WTC11 (cell line): Measurements from ENCODE around the gene PTPRJ. TPM values are rescaled to one million over a fixed set of nuclear protein-coding genes. Genes with fewer than 3 reads are reported as not detected.

Experiments
- ATAC-seq: fragments of 200-7000 bp; cut with Tn5 transposase; 2 replicates; pipeline ENCODE4 v1.10.0; 2021; ENCODE audit warnings: mild to moderate bottlenecking, moderate library complexity
- CTCF ChIA-PET: fragments of 300-600 bp; sonication (Branson Sonifier 250); formaldehyde crosslinking; loops from one replicate; lab custom pipeline; 2021; ENCODE audit warnings: antibody characterized with exemption; lab: Charles Lee
- POLR2A ChIA-PET: fragments of 350-600 bp; sonication (Branson Sonifier 250); formaldehyde crosslinking; loops from one replicate; lab custom pipeline; 2021; ENCODE audit warnings: antibody characterized with exemption; lab: Charles Lee
- DNase-seq: peaks from one replicate; pipeline ENCODE4 v3.0.0; 2021; ENCODE audit warnings: low spot score
- H3K27ac Mint-ChIP-seq: 2 replicates; pipeline ENCODE4 v1.8.0; 2021; ENCODE audit warnings: mixed read lengths
- H3K27me3 Mint-ChIP-seq: 2 replicates; pipeline ENCODE4 v1.8.0; 2021; ENCODE audit warnings: low read depth, mild to moderate bottlenecking, moderate library complexity, mixed read lengths
- H3K36me3 Mint-ChIP-seq: 2 replicates; pipeline ENCODE4 v1.8.0; 2021; ENCODE audit warnings: mixed read lengths
- H3K4me1 Mint-ChIP-seq: 2 replicates; pipeline ENCODE4 v1.8.0; 2022; ENCODE audit warnings: mixed read lengths
- H3K4me3 Mint-ChIP-seq: 2 replicates; pipeline ENCODE4 v1.8.0; 2021; ENCODE audit warnings: mild to moderate bottlenecking, moderate library complexity, mixed read lengths
- H3K9me3 Mint-ChIP-seq: 2 replicates; pipeline ENCODE4 v1.8.0; 2021; ENCODE audit warnings: mixed read lengths
- FOXK1 ChIP-seq: sonication (generic); formaldehyde crosslinking; IDR thresholded peaks from 2 replicates; pipeline ENCODE4 v1.8.0; 2022; ENCODE audit warnings: mild to moderate bottlenecking, moderate library complexity, missing genetic modification reagents
- FOXP1 ChIP-seq: sonication (generic); formaldehyde crosslinking; IDR thresholded peaks from 2 replicates; pipeline ENCODE4 v1.8.0; 2022; ENCODE audit warnings: missing genetic modification reagents, mild to moderate bottlenecking, moderate library complexity, borderline replicate concordance
- GABPB1 ChIP-seq: sonication (generic); formaldehyde crosslinking; IDR thresholded peaks from 2 replicates; pipeline ENCODE4 v1.8.1; 2023; ENCODE audit warnings: mild to moderate bottlenecking, missing genetic modification reagents
- PRDM15 ChIP-seq: sonication (generic); formaldehyde crosslinking; IDR thresholded peaks from 2 replicates; pipeline ENCODE4 v1.8.0; 2022; ENCODE audit warnings: missing genetic modification reagents
- RELA ChIP-seq: sonication (generic); formaldehyde crosslinking; IDR thresholded peaks from 2 replicates; pipeline ENCODE4 v1.8.1; 2022; ENCODE audit warnings: missing genetic modification reagents, mild to moderate bottlenecking, borderline replicate concordance
- RORB ChIP-seq: fragments of 250-450 bp; sonication (Bioruptor Pico); IDR thresholded peaks from 2 replicates; pipeline ENCODE4 v1.9.0; 2021; ENCODE audit warnings: mild to moderate bottlenecking
- ZSCAN18 ChIP-seq: fragments of 250-450 bp; sonication (Bioruptor Pico); IDR thresholded peaks from 2 replicates; pipeline ENCODE4 v2.1.2; 2022; ENCODE audit warnings: mild to moderate bottlenecking, moderate library complexity
- total RNA-seq: library from RNA; stranded (reverse); gene quantifications from 3 replicates; pipeline ENCODE4 v1.2.3, GENCODE V29; 2021
- TF ChIP-seq, protein P1 (sequence below): sonication (generic); formaldehyde crosslinking; IDR thresholded peaks from 2 replicates; pipeline ENCODE4 v1.8.1; 2023; ENCODE audit warnings: mild to moderate bottlenecking, missing genetic modification reagents

Gene PTPRJ
- total RNA-seq, 1 experiment from 2014 or later = 19.5 TPM

DNA sequence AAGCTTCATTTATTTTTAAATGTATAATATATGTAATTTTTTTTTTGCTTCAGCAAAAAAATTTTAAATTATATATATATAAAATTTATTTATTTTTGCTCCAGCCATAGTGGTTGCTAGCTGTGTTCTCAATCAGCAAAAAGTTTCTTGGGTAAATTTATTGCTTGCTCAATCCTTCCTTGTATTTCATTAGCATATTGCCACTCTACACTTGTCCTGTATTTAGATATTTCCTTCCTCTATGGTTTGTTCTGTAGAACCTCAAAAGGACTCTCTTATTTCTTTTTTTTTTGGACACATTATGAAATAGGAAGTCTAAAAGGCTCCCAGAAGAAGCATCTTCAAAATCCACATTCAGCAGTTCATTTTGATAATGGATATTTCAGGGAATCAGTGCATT is 2.3 kb downstream of the PTPRJ start:
- H3K4me3 Mint-ChIP-seq = peak overlapping the region; percentile 37; the same call in 1 of the 2 replicates
- DNase-seq (no peak), ATAC-seq (no peak)
- H3K27me3 Mint-ChIP-seq = peaks cover 8% of the 10 kb centered on the region
- no peaks in the 10 kb centered on the region for H3K9me3 Mint-ChIP-seq
- POLR2A ChIA-PET = interaction anchor here (0.7 kb wide), 1 partner anchor 28 kb away, joined by 4 read pairs; no protein-coding TSS in a partner anchor
- CTCF ChIA-PET = interaction anchor here (1.2 kb wide), 1 partner anchor 12 kb away, joined by 3 read pairs; no protein-coding TSS in a partner anchor
- H3K36me3 Mint-ChIP-seq = no peaks in the 10 kb centered on the region; the same call in 1 of the 2 replicates
- peaks cover 36% of the 10 kb centered on the region for H3K4me1 Mint-ChIP-seq
- TF ChIP-seq RORB (CRISPR knock-in tag) (no peak), PRDM15 (no peak), ZSCAN18 (CRISPR knock-in tag) (no peak), FOXP1 (CRISPR knock-in tag) (no peak), FOXK1 (CRISPR knock-in tag) (no peak)
- TF ChIP-seq, protein P1, sequence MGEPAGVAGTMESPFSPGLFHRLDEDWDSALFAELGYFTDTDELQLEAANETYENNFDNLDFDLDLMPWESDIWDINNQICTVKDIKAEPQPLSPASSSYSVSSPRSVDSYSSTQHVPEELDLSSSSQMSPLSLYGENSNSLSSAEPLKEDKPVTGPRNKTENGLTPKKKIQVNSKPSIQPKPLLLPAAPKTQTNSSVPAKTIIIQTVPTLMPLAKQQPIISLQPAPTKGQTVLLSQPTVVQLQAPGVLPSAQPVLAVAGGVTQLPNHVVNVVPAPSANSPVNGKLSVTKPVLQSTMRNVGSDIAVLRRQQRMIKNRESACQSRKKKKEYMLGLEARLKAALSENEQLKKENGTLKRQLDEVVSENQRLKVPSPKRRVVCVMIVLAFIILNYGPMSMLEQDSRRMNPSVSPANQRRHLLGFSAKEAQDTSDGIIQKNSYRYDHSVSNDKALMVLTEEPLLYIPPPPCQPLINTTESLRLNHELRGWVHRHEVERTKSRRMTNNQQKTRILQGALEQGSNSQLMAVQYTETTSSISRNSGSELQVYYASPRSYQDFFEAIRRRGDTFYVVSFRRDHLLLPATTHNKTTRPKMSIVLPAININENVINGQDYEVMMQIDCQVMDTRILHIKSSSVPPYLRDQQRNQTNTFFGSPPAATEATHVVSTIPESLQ (CRISPR knock-in tag) = no peak
- H3K27ac Mint-ChIP-seq = no peak overlapping the region

DNA sequence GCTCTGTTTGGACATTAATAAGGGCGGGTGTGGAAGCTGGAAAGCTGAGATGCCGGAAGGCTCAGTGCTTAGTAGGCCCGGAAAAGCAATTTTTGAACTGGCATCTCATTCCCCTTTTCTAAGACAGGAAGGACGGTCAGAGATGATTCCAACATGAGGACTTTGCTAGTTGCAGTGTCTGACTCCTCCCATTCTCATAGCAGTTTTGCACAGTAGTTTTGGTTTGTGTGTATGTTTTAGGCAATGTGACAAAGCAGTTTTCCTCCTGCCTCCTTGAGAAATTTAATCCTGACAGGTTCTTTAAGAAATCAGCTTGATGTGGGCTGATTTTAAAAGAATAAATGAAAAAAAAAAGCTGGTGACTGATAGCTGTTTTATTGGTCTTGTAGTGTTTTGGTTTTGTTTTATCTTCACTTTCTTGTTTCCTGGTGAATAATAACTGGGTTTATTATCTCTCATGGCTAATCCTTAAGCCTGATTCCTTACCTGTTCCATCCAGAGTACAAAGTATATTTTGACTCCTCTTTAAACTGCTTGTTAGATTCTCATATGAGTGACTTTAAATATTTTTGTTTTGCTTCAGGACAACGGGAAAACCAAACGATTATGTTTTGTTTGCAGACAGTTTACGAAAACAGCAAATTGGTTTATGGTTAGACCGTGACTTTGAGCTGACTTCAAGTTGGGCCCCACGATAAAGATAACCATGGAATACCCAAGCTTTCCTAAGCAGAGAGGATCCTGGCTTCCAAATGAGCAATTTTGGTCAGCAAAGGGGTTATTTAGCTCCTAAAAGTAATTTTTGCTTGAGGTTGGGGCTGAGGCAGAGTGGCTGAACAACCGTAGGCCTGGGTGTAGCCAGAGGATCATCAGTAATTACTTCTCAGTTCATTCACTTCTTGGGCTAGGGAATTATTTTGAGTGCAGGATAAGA is 3.4 kb downstream of the PTPRJ start:
- no peak overlapping the region for H3K4me3 Mint-ChIP-seq
- ATAC-seq (no peak), DNase-seq (no peak)
- H3K27me3 Mint-ChIP-seq = peaks cover 8% of the 10 kb centered on the region
- H3K27ac Mint-ChIP-seq = peak overlapping the region; percentile 9; the same call in 1 of the 2 replicates
- no peaks in the 10 kb centered on the region for H3K9me3 Mint-ChIP-seq
- POLR2A ChIA-PET = no interaction called here
- H3K4me1 Mint-ChIP-seq = peaks cover 40% of the 10 kb centered on the region
- H3K36me3 Mint-ChIP-seq = peaks cover 3% of the 10 kb centered on the region; the same call in 1 of the 2 replicates
- TF ChIP-seq RELA = no peak
- TF ChIP-seq PRDM15 = no peak
- TF ChIP-seq GABPB1 (CRISPR knock-in tag) = no peak
- TF ChIP-seq, all 79 proteins: peak for 0
- CTCF ChIA-PET = no interaction called here
